Right lobe of liver (tissue), 6 donors: ENCODE results near the gene WDR91. TPM values are rescaled to one million over a fixed set of nuclear protein-coding genes. Genes with fewer than 3 reads are reported as not detected.
A peak's percentile ranks its signal among the peaks of the same experiment; 100 is the strongest.

Experiments used
- ATAC-seq, 4 donors: fragments of 200-7000 bp; cut with Tn5 transposase; one replicate each; pipeline ENCODE4 v1.9.1; 2020; ENCODE audit warnings: mild to moderate bottlenecking in 4 of 4, moderate library complexity in 4 of 4
- DNase-seq, 3 donors: peaks; one replicate each; pipeline ENCODE4 v3.0.0-alpha.2; 2020
- H3K27ac ChIP-seq, 3 donors: fragments of 200-600 bp; one replicate each; pipeline ENCODE4 v1.8.0; 2022
- H3K27me3 ChIP-seq, 2 donors: fragments of 200-600 bp; one replicate each; pipeline ENCODE4 v1.8.0; 2022
- H3K36me3 ChIP-seq, 4 donors: fragments of 200-600 bp; sonication (generic) in 1 of 4; one replicate each; pipeline versions ENCODE4 v1.5.1 to v1.8.0; 2017 to 2022; ENCODE audit warnings: control low read depth in 1 of 4
- H3K4me1 ChIP-seq, 4 donors: fragments of 200-600 bp; sonication (generic) in 1 of 4; one replicate each; pipeline versions ENCODE4 v1.5.1 to v1.8.0; 2017 to 2022; ENCODE audit warnings: control low read depth in 1 of 4
- H3K4me3 ChIP-seq, 3 donors: fragments of 200-600 bp; one replicate each; pipeline ENCODE4 v1.8.0; 2022
- H3K9me3 ChIP-seq, 4 donors: fragments of 200-600 bp; sonication (generic) in 1 of 4; one replicate each; pipeline versions ENCODE4 v1.5.1 to v1.8.0; 2017 to 2022; ENCODE audit warnings: control low read depth in 1 of 4
- CTCF ChIP-seq, 4 donors: fragments of 200-600 bp in 3 of 4; fragments of 450-650 bp in 1 of 4; IDR thresholded peaks; one replicate each; pipeline versions ENCODE4 v1.5.1 to v1.8.0; 2016 to 2022; ENCODE audit warnings: antibody characterized with exemption in 4 of 4, mild to moderate bottlenecking in 2 of 4
- POLR2A ChIP-seq: fragments of 450-650 bp; IDR thresholded peaks from one replicate; pipeline ENCODE4 v1.6.1; 2017; ENCODE audit warnings: antibody characterized with exemption, mild to moderate bottlenecking
- WGBS: methylation state at CpG from one replicate; pipeline ENCODE4 v1.1.6; 2018; ENCODE audit warnings: low coverage, low lambda C conversion rate; ENCODE audit not compliant: insufficient coverage; ENCODE audit errors: missing lambda C conversion rate; 5-methylcytosine and 5-hydroxymethylcytosine counted together
- intact Hi-C, 2 donors: fragments of 100-400 bp; cut with DNase I; formaldehyde crosslinking; loops; one replicate each; pipeline versions ENCODE4 v1.11.2 to v1.14.1; 2022
- total RNA-seq, 6 experiments: library from RNA; depleted of rRNA in 2 of 6; stranded (reverse); fragments of >200 nt in 2 of 6; fragmentation: NEBNext Ultra II Directional in 3 of 6; extraction: Animal tissue kit (Norgen Biotek cat#: 25700) in 3 of 6; gene quantifications; one replicate each; pipeline versions ENCODE4 v1.1.0 to v1.2.4, GENCODE V29; 2016 to 2023
- donor health status: DM: no; HTN: yes; CAD: no.
- donor health status: DM: no; HTN: no; CAD: no.
- donor health status: DM: no; HTN: no; CAD: no.
- donor health status: DM: no; HTN: yes; CAD: no.
- donor health status: DM: no; HTN: yes; CAD: no.

WDR91 gene
- total RNA-seq, 6 experiments from 2014 or later, result 6.0 to 11.5 (median 8.6) TPM

GRCh38 chr7:135240441-135240840 is 29.1 kb upstream of the WDR91 start:
- TF ChIP-seq CTCF (IDR thresholded peaks at IDR 0.05), result no peak
- TF ChIP-seq POLR2A, result no peak
- WGBS, result 93% methylated on average over 3 of the region's 9 CpGs
- Histone ChIP-seq H3K36me3 (no peaks in the 10 kb centered on the region), H3K4me3 (no peak overlapping the region), H3K9me3 (no peaks in the 10 kb centered on the region), H3K27ac (no peak overlapping the region), H3K27me3 (no peaks in the 10 kb centered on the region), H3K4me1 (no peaks in the 10 kb centered on the region)
- ATAC-seq, result no peak
- intact Hi-C loops, result no loop called here
- DNase-seq, result no peak

DNA sequence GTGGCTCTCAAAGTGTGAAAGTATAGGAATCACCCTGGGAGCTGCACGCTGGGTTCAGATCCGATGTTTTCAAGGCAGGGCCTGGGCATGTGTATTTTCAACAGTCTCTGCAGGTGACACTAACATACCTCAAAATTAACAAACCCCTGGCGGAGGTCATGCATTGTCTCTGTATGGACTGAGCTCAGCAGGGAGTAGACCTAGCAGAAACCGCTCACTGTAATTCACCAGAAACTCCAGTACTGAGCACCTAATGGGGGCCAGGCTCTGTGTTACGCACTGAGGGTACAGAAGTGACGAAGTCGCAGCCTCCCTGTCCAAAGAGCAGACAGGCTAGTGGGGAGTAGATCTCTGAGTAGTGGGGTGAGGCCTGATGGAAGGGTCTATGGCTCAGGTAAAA is 27.9 kb upstream of the WDR91 start:
- no peak for DNase-seq
- intact Hi-C loops, result no loop called here
- H3K36me3 ChIP-seq, result no peaks in the 10 kb centered on the region
- H3K4me3 ChIP-seq, result no peak overlapping the region
- no peak for TF ChIP-seq POLR2A
- TF ChIP-seq CTCF (IDR thresholded peaks at IDR 0.05), result no peak
- H3K4me1 ChIP-seq, result no peaks in the 10 kb centered on the region
- WGBS, result 83% methylated on average over 5 of the region's 7 CpGs
- H3K9me3 ChIP-seq, result no peaks in the 10 kb centered on the region
- no peak for ATAC-seq
- H3K27ac ChIP-seq, result no peak overlapping the region
- H3K27me3 ChIP-seq, result no peaks in the 10 kb centered on the region

- Histone ChIP-seq H3K27ac (no peak overlapping the region), H3K4me1 (no peaks in the 10 kb centered on the region), H3K9me3 (no peaks in the 10 kb centered on the region), H3K27me3 (no peaks in the 10 kb centered on the region), H3K36me3 (no peaks in the 10 kb centered on the region), H3K4me3 (no peak overlapping the region)
- no peak for DNase-seq
- intact Hi-C loops, result no loop called here
- 88% methylated on average over 3 of the region's 11 CpGs for WGBS
- TF ChIP-seq POLR2A, result no peak
- TF ChIP-seq CTCF (IDR thresholded peaks at IDR 0.05), result peak in 2 of 4 donors; percentile 12 to 25
- peak in 2 of 4 donors; percentile 13 to 33 for ATAC-seq
Observed at GRCh38 chr7:135238112-135238744, 26.9 kb upstream of the WDR91 start.

- no peak for DNase-seq
- ATAC-seq, result no peak
- Histone ChIP-seq H3K27me3 (no peaks in the 10 kb centered on the region), H3K9me3 (no peaks in the 10 kb centered on the region), H3K4me1 (no peaks in the 10 kb centered on the region), H3K27ac (no peak overlapping the region), H3K36me3 (no peaks in the 10 kb centered on the region), H3K4me3 (no peak overlapping the region)
- TF ChIP-seq POLR2A, result no peak
- no peak for TF ChIP-seq CTCF (IDR thresholded peaks at IDR 0.05)
- intact Hi-C loops, result no loop called here
- 68% methylated on average over 2 of the region's 2 CpGs for WGBS
Observed at GRCh38 chr7:135236727-135237126, 25.4 kb upstream of the WDR91 start.
